IPS DF 19.7 (cell line): ENCODE data around the gene IL6.

Experiments
- DNase-seq: peaks from one replicate; pipeline ENCODE4 v3.0.0-alpha.2; 2013; ENCODE audit warnings: low read depth, low spot score

The IL6 gene

GRCh38 chr7:22781230-22781711 lies 54.3 kb downstream of the IL6 start:
- DNase-seq: no peak
